AG09319 (cell line): Measurements from ENCODE around the gene CDH4.

Source experiments
- DNase-seq: peaks from one replicate; pipeline ENCODE4 v3.0.0-alpha.2; 2010; ENCODE audit warnings: low read depth; ENCODE audit errors: extremely low read depth
- TF ChIP-seq, protein P1 (sequence below): IDR thresholded peaks from 2 replicates; pipeline ENCODE4 v1.5.1; 2011; ENCODE audit warnings: low read depth, mild to moderate bottlenecking, inconsistent platforms, low read length, moderate library complexity

Gene CDH4

GRCh38 chr20:61260905-61261304 is 8.8 kb downstream of the CDH4 start:
- no peak for DNase-seq
- TF ChIP-seq, protein P1, sequence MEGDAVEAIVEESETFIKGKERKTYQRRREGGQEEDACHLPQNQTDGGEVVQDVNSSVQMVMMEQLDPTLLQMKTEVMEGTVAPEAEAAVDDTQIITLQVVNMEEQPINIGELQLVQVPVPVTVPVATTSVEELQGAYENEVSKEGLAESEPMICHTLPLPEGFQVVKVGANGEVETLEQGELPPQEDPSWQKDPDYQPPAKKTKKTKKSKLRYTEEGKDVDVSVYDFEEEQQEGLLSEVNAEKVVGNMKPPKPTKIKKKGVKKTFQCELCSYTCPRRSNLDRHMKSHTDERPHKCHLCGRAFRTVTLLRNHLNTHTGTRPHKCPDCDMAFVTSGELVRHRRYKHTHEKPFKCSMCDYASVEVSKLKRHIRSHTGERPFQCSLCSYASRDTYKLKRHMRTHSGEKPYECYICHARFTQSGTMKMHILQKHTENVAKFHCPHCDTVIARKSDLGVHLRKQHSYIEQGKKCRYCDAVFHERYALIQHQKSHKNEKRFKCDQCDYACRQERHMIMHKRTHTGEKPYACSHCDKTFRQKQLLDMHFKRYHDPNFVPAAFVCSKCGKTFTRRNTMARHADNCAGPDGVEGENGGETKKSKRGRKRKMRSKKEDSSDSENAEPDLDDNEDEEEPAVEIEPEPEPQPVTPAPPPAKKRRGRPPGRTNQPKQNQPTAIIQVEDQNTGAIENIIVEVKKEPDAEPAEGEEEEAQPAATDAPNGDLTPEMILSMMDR = no peak; the same call in none of the 2 replicates

DNA sequence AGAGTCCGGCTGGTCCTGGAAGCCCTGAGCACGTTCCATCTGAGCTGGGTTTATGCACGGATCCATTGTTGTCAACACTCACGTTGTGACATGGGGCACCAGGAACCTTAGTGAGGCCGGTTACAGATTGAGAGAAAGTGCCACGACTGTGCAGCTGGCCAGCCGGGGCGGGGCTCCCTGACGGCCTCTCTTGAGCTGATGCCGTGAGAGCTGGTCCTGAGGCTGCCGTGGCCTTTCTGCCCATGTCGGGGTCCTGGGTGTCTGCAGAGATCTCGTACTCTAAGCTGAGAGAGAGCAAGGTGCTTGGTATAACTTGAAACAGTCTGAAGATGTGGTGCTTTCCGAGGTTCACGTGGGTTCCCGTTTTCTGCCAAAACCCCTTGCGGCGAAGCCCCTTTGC is 10.0 kb downstream of the CDH4 start:
- TF ChIP-seq, protein P1 = no peak
- no peak for DNase-seq

- TF ChIP-seq, protein P1 = no peak
- no peak for DNase-seq
These were observed 10.5 kb downstream of the CDH4 start for GRCh38 chr20:61262514-61262913.

- TF ChIP-seq, protein P1 = peak; percentile 95
- DNase-seq = no peak
These were observed 11.1 kb downstream of the CDH4 start for GRCh38 chr20:61263084-61263695.

GRCh38 chr20:61263938-61264337 is 11.9 kb downstream of the CDH4 start:
- TF ChIP-seq, protein P1 = no peak
- DNase-seq = no peak

DNA sequence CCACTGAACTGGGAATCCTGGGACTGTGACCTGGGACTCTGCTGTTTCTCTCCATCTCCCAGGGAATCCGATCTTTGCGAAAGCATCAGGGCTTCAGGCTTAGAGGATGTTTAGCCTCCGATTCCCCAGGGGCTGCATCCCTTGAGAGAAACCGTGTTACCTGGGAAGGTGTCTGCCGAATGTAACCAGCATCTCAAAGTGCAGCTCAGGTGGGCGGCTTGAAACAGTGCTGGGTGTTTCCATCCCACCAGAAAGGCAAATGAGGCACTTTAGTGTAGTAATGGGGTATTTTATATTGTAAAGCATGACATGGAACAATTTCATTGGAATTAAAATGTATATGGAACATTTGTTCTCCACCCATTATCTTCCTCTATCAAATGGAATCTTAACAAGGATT is 15.2 kb downstream of the CDH4 start:
- DNase-seq = no peak
- TF ChIP-seq, protein P1 = no peak

GRCh38 chr20:61268024-61268423 is 16.0 kb downstream of the CDH4 start:
- no peak for DNase-seq
- TF ChIP-seq, protein P1 = no peak
